ENCODE results near the gene HTT. TPM values are rescaled to one million over a fixed set of nuclear protein-coding genes. Genes with fewer than 3 reads are reported as not detected.
"Not testable (repeated sequence)": the region's sequence is repeated elsewhere in the genome, so short reads cannot be mapped to it uniquely, and the experiment has no call there.

Gene HTT
- total RNA-seq, 4 donors from 2014 or later: 50.1 to 192 (median 81.0) TPM

DNA sequence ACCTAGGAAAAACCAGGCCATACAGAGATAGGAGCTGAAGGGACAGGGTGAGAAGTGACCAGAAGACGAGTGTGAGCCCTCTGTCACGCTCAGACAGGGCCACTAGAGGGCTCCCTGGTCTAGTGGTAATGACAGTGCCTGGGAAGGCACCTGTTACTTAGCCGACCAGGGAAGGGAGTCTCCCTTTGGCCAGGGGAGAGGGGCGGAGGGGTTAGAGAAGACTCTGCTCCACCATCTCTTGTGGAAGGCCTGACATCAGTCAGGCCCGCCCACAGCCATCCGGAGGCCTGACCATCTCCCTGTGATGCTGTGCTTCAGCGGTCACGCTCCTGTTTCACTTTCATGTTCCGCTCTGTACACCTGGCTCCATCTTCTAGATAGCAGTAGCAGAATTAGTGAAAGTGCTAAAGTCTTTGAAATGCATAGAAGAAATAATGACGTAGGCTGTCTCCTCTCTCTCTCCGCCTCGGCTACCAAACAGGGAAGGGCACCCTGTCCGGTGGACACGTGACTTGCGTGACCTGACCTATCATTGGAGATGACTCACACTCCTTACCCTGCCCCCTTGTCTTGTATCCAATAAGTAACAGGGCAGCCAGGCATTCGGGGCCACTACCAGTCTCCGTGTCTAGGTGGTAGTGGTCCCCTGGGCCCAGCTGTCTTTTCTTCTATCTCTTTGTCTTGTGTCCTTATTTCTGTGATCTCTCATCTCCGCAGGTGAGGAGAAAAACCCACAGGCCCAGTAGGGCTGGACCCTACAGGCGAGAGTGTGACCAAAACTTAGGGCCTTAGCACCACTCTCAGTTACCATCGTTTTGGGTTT lies 26.8 kb upstream of the HTT start:
- Histone ChIP-seq H3K36me3 (no peaks in the 10 kb centered on the region), H3K27ac (no peak overlapping the region), H3K27me3 (no peaks in the 10 kb centered on the region), H3K4me3 (peak overlapping the region; percentile 29), H3K4me1 (peaks cover 4% of the 10 kb centered on the region), H3K9me3 (no peaks in the 10 kb centered on the region)
- TF ChIP-seq POLR2AphosphoS5 (IDR thresholded peaks at IDR 0.05) (no peak), CTCF (IDR thresholded peaks at IDR 0.05) (peak; percentile 18 to 75), EP300 (IDR thresholded peaks at IDR 0.05) (no peak), POLR2A (IDR thresholded peaks at IDR 0.05) (no peak)
- no peak for DNase-seq (ENCODE audit: low spot score in 2 of 2)
- 56% methylated on average over 20 of the region's 20 CpGs for WGBS

GRCh38 chr4:3051141-3051897 lies 23.2 kb upstream of the HTT start:
- H3K4me3 ChIP-seq; H3K27ac ChIP-seq; H3K9me3 ChIP-seq; H3K27me3 ChIP-seq; H3K4me1 ChIP-seq; DNase-seq (ENCODE audit: low spot score in 2 of 2); H3K36me3 ChIP-seq: not testable (repeated sequence)
- 86% methylated on average over 12 of the region's 12 CpGs for WGBS

GRCh38 chr4:3054169-3054759 lies 20.2 kb upstream of the HTT start:
- H3K27me3 ChIP-seq: no peaks in the 10 kb centered on the region
- no peak for DNase-seq (ENCODE audit: low spot score in 2 of 2)
- no peaks in the 10 kb centered on the region for H3K4me1 ChIP-seq
- TF ChIP-seq POLR2A (IDR thresholded peaks at IDR 0.05) (no peak), CTCF (IDR thresholded peaks at IDR 0.05) (no peak), EP300 (IDR thresholded peaks at IDR 0.05) (no peak), POLR2AphosphoS5 (IDR thresholded peaks at IDR 0.05) (no peak)
- no peak overlapping the region for H3K27ac ChIP-seq
- peaks cover 3% of the 10 kb centered on the region for H3K36me3 ChIP-seq
- H3K4me3 ChIP-seq: no peak overlapping the region
- no peaks in the 10 kb centered on the region for H3K9me3 ChIP-seq
- WGBS: 95% methylated on average over 2 of the region's 2 CpGs

DNA sequence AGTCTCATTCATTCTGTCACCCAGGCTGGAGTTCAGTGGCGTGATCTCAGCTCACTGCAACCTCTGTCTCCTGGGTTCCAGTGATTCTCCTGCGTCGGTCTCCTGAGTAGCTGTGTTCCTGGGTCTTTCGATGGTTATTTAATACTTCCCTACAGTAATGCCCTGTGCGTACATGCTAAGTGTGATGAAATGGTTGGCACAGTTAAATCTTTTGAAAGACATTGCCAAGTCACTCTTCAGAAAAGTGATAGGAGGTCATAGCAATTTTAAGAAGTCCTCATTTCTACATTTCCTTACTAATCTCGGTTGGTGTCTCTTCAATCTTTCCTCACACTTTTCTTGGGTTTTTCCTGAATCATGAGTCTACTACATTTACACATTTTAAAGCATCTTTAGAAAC lies 14.5 kb upstream of the HTT start:
- H3K27ac ChIP-seq: no peak overlapping the region
- WGBS: 90% methylated on average over 6 of the region's 6 CpGs
- no peaks in the 10 kb centered on the region for H3K9me3 ChIP-seq
- no peak for DNase-seq (ENCODE audit: low spot score in 2 of 2)
- H3K4me3 ChIP-seq: no peak overlapping the region
- peaks cover 3% of the 10 kb centered on the region for H3K36me3 ChIP-seq
- H3K27me3 ChIP-seq: no peaks in the 10 kb centered on the region
- TF ChIP-seq POLR2AphosphoS5 (IDR thresholded peaks at IDR 0.05): no peak
- no peak for TF ChIP-seq POLR2A (IDR thresholded peaks at IDR 0.05)
- TF ChIP-seq CTCF (IDR thresholded peaks at IDR 0.05): no peak
- no peak for TF ChIP-seq EP300 (IDR thresholded peaks at IDR 0.05)
- H3K4me1 ChIP-seq: no peaks in the 10 kb centered on the region

DNA sequence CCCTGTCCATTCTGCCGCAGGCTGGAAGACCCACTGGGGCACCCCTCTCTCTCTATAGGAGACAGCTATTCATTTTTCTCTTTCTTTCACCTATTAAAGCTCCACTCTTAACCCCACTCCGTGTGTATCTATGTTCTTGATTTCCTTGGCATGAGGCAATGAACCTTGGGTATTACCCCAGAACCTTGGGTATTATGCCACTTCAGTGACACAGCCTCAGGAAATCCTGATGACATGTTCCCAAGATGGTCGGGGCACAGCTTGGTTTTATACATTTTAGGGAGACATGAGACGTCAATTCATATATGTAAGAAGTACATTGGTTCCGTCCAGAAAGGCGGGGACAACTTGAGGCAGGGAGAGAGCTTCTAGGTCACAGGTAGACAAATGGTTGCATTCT lies 13.5 kb upstream of the HTT start:
- no peak overlapping the region for H3K4me3 ChIP-seq
- no peaks in the 10 kb centered on the region for H3K27me3 ChIP-seq
- H3K27ac ChIP-seq: no peak overlapping the region
- TF ChIP-seq POLR2A (IDR thresholded peaks at IDR 0.05) (no peak), EP300 (IDR thresholded peaks at IDR 0.05) (no peak), CTCF (IDR thresholded peaks at IDR 0.05) (no peak), POLR2AphosphoS5 (IDR thresholded peaks at IDR 0.05) (no peak)
- 92% methylated on average over 6 of the region's 6 CpGs for WGBS
- DNase-seq (ENCODE audit: low spot score in 2 of 2): no peak
- H3K9me3 ChIP-seq: no peaks in the 10 kb centered on the region
- H3K4me1 ChIP-seq: no peaks in the 10 kb centered on the region
- H3K36me3 ChIP-seq: peaks cover 1% of the 10 kb centered on the region

All from suprapubic skin (tissue), 4 donors.